Loucy (cell line): ENCODE data around the gene HDAC10.

Experiments used
- H2AFZ ChIP-seq: fragments of 200-600 bp; sonication (generic); 2 replicates; pipeline ENCODE4 v1.6.0; 2016; ENCODE audit warnings: antibody characterized with exemption, mild to moderate bottlenecking, low read length, moderate library complexity
- H3F3A ChIP-seq: fragments of 200-600 bp; 2 replicates; pipeline ENCODE4 v1.6.0; 2016; ENCODE audit warnings: antibody characterized with exemption, low read depth, mild to moderate bottlenecking
- H3K27me3 ChIP-seq: fragments of 200-600 bp; sonication (generic); 2 replicates; pipeline ENCODE4 v1.6.1; 2014; ENCODE audit warnings: low read length, mild to moderate bottlenecking; ENCODE audit not compliant: insufficient read depth, poor library complexity, severe bottlenecking
- H3K36me3 ChIP-seq: fragments of 200-600 bp; sonication (generic); 2 replicates; pipeline ENCODE4 v1.6.1; 2016; ENCODE audit warnings: low read length; ENCODE audit not compliant: insufficient read depth
- H3K4me1 ChIP-seq: fragments of 200-600 bp; sonication (generic); 2 replicates; pipeline ENCODE4 v1.5.1; 2014; ENCODE audit warnings: low read length, mild to moderate bottlenecking; ENCODE audit not compliant: insufficient read depth, poor library complexity, severe bottlenecking
- H3K4me2 ChIP-seq: fragments of 200-600 bp; sonication (generic); 2 replicates; pipeline ENCODE4 v1.6.0; 2014; ENCODE audit warnings: antibody characterized with exemption, low read length, low read depth, mild to moderate bottlenecking; ENCODE audit not compliant: poor library complexity, severe bottlenecking
- H3K4me3 ChIP-seq: fragments of 200-600 bp; sonication (generic); 2 replicates; pipeline ENCODE4 v1.5.1; 2014; ENCODE audit warnings: low read length, mild to moderate bottlenecking, mixed read lengths; ENCODE audit not compliant: poor library complexity, severe bottlenecking
- H3K79me2 ChIP-seq: fragments of 200-600 bp; sonication (generic); 2 replicates; pipeline ENCODE4 v1.6.1; 2014; ENCODE audit warnings: low read length; ENCODE audit not compliant: insufficient read depth
- H3K9ac ChIP-seq: fragments of 200-600 bp; sonication (generic); 2 replicates; pipeline ENCODE4 v1.6.0; 2014; ENCODE audit warnings: mild to moderate bottlenecking, low read depth, low read length, moderate library complexity; ENCODE audit not compliant: poor library complexity, severe bottlenecking
- H3K9me2 ChIP-seq: fragments of 200-600 bp; sonication (generic); replicated peaks from 2 replicates; pipeline ENCODE4 v1.6.1; 2016; ENCODE audit warnings: low read depth, low read length, mixed read lengths
- H3K9me3 ChIP-seq: fragments of 200-600 bp; sonication (generic); 2 replicates; pipeline ENCODE4 v1.6.1; 2014; ENCODE audit warnings: mild to moderate bottlenecking, antibody characterized with exemption, low read length, low read depth; ENCODE audit not compliant: insufficient read depth
- H4K20me1 ChIP-seq: fragments of 200-600 bp; sonication (generic); 2 replicates; pipeline ENCODE4 v1.6.0; 2014; ENCODE audit warnings: antibody characterized with exemption, low read length, mild to moderate bottlenecking; ENCODE audit not compliant: insufficient read depth, poor library complexity, severe bottlenecking
- CTCF ChIP-seq: fragments of 200-600 bp; sonication (generic); conservative IDR thresholded peaks from 2 replicates; pipeline ENCODE4 v1.5.1; 2014; ENCODE audit warnings: mild to moderate bottlenecking, antibody characterized with exemption, low read length
- EZH2phosphoT487 ChIP-seq: fragments of 200-600 bp; IDR thresholded peaks from 2 replicates; pipeline ENCODE4 v1.6.1; 2018; ENCODE audit warnings: antibody characterized with exemption, mild to moderate bottlenecking, moderate library complexity, borderline replicate concordance

HDAC10 gene

GRCh38 chr22:50281957-50282356 lies 30.9 kb upstream of the HDAC10 start:
- TF ChIP-seq EZH2phosphoT487 (no peak), CTCF (no peak)
- no peaks in the 10 kb centered on the region for H3K9me2 ChIP-seq
- no peaks in the 10 kb centered on the region for H4K20me1 ChIP-seq
- H3K36me3 ChIP-seq, result no peaks in the 10 kb centered on the region; the same call in 1 of the 2 replicates
- no peaks in the 10 kb centered on the region for H3F3A ChIP-seq
- H3K9me3 ChIP-seq, result no peaks in the 10 kb centered on the region
- no peaks in the 10 kb centered on the region for H3K79me2 ChIP-seq
- no peak overlapping the region for H3K9ac ChIP-seq
- no peak overlapping the region for H3K4me2 ChIP-seq
- H3K4me3 ChIP-seq, result no peak overlapping the region
- H3K4me1 ChIP-seq, result no peaks in the 10 kb centered on the region
- H3K27me3 ChIP-seq, result no peaks in the 10 kb centered on the region
- no peak overlapping the region for H2AFZ ChIP-seq

GRCh38 chr22:50281384-50281760 lies 30.3 kb upstream of the HDAC10 start:
- Histone ChIP-seq H3K9me3 (no peaks in the 10 kb centered on the region), H2AFZ (no peak overlapping the region), H3K9ac (no peak overlapping the region), H3K36me3 (no peaks in the 10 kb centered on the region; the same call in 1 of the 2 replicates), H3K79me2 (no peaks in the 10 kb centered on the region), H3K9me2 (no peaks in the 10 kb centered on the region), H3F3A (no peaks in the 10 kb centered on the region), H3K4me3 (no peak overlapping the region), H3K27me3 (no peaks in the 10 kb centered on the region), H3K4me1 (no peaks in the 10 kb centered on the region), H3K4me2 (no peak overlapping the region), H4K20me1 (no peaks in the 10 kb centered on the region)
- TF ChIP-seq CTCF, result no peak
- TF ChIP-seq EZH2phosphoT487, result no peak

GRCh38 chr22:50280708-50281383 lies 29.8 kb upstream of the HDAC10 start:
- no peak overlapping the region for H2AFZ ChIP-seq
- no peak overlapping the region for H3K4me2 ChIP-seq
- no peaks in the 10 kb centered on the region for H3K27me3 ChIP-seq
- no peaks in the 10 kb centered on the region for H3K9me3 ChIP-seq
- H3K4me3 ChIP-seq, result no peak overlapping the region
- H3K79me2 ChIP-seq, result no peaks in the 10 kb centered on the region
- H3F3A ChIP-seq, result no peaks in the 10 kb centered on the region
- H3K4me1 ChIP-seq, result no peaks in the 10 kb centered on the region
- H4K20me1 ChIP-seq, result no peaks in the 10 kb centered on the region
- H3K9ac ChIP-seq, result no peak overlapping the region
- no peaks in the 10 kb centered on the region for H3K9me2 ChIP-seq
- TF ChIP-seq CTCF (no peak), EZH2phosphoT487 (no peak)
- no peaks in the 10 kb centered on the region; the same call in 1 of the 2 replicates for H3K36me3 ChIP-seq
